HG03378 (cell line): ENCODE data around the gene SCO2.
"Not testable (repeated sequence)": the region's sequence is repeated elsewhere in the genome, so short reads cannot be mapped to it uniquely, and the experiment has no call there.

Source experiments
- ATAC-seq: cut with Tn5 transposase; IDR thresholded peaks from one replicate; pipeline ENCODE4 v1.9.1; 2021; ENCODE audit warnings: mild to moderate bottlenecking, moderate library complexity; ENCODE audit not compliant: unreplicated experiment

Gene SCO2

DNA sequence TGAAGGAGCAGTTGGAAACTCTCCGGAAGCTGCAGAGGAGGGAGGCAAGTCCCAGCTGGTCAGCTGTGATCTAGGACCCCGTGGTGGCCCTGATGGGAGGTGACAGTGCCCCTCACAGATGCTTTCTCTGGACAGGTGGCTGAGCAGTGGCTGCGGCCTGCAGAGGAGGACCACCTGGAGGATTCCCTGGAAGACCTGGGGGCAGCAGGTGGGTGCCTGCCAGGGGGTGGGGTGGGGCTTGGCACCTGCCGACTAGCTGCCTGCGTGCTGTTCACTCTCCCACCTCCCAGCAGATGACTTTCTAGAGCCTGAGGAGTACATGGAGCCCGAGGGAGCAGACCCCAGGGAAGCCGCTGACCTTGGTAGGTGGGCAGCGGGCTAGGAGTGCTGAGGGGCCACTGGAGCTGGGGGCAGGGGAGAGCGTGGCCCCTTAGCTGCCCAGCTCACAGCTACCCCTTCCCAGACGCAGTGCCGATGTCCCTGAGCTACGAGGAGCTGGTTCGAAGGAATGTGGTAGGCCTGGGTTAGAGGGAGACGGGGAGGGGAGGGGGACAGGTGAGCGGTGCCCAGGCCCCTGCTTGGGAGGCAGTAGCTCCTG lies 3.1 kb downstream of the SCO2 start:
- no peak for ATAC-seq

DNA sequence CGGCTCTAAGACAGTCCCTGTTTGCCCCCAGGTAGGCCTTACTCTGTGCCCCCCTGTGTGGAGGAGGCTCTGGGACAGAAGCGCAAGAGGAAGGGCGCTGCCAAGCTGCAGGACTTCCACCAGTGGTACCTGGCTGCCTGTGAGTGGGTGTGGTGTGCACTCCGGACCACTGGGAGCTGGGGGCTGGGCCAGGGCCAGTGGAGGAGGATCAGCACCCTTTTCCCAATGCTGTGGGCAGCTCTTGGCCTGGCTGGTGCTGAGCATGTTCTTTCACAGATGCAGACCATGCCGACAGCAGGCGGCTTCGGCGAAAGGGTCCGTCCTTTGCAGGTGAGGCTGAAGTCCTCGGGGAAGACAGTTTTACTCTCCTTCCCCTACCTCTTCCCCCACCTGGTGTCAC lies 3.7 kb downstream of the SCO2 start:
- no peak for ATAC-seq

DNA sequence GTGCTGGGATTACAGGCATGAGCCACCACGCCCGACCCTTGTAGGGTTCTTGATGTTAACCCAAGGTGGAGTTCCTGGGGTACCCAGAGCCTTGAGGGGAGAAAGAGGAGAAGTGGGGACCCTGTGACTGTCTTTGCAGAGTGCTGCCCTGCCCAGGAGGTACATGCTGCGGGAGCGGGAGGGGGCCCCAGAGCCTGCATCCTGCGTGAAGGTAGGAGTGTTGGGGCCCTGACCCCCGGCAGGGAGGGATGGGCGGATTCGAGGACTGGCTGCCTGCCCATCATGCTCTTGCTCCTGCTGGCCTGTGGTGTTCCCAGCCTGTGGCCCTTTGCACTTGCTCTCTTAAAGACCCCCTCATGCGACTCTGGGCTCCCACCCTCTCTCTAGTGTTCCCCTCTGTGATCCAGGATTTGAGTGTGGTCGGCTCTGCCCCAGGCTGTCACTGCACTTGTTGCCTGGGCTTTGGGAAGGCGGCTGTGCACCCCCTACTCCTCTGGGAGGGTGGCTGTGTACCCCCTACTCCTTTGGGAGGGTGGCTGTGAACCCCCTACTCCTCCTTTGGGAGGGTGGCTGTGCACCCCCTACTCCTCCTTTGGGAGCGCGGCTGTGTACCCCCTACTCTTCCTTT lies 4.5 kb downstream of the SCO2 start:
- no peak for ATAC-seq

DNA sequence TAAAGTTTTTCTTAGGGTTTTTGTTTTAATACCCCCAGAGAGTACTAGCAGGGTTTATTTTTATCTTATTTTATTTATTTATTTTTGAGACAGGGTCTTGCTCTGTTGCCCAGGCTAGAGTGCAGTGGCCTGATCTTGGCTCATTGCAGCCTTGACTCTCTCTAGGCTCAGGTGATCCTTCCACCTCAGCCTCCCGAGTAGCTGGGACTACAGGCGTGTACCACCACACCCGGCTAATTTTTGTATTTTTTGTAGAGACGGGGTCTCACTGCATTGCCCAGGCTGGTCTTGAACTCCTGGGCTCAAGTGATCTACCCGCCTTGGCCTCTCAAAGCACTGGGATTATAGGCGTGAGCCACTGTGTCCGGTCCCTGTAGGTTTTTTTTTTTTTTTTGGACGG lies 5.2 kb downstream of the SCO2 start:
- ATAC-seq: not testable (repeated sequence)

DNA sequence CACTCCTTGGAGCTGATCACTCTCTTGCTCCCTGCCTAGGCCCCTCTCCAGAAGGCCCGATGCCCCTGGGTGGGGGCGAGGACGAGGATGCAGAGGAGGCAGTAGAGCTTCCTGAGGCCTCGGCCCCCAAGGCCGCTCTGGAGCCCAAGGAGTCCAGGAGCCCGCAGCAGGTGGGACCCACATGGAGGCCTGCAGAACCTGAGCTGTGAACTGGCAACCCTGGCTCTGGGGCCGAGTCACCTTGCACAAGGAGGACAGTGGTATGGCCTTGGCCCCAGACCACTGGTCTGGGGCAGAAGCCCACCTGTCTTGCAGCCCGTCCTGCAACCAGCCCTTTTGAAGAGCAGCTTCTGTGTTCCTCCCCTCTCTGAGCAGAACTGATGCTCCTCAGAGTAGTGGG lies 6.2 kb downstream of the SCO2 start:
- ATAC-seq: no peak

DNA sequence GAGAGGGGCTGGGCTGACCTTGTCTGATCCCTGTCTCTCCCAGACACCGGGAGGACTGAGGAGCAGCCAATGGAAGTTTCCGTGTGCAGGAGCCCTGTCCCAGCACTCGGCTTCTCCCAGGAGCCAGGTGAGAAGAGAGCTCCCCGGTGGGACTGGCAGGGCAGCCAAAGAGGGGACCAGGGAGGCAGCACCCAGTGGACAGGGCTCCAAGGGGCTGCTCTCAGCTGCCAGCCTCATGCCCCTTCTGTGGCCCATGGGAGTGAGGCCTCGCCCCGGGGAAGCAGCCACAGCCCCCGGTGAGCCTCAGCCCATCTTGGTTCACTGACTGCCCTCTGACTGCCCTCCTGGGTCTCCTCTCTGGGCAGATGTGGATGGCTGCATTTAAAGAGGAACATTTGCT lies 6.8 kb downstream of the SCO2 start:
- ATAC-seq: no peak

DNA sequence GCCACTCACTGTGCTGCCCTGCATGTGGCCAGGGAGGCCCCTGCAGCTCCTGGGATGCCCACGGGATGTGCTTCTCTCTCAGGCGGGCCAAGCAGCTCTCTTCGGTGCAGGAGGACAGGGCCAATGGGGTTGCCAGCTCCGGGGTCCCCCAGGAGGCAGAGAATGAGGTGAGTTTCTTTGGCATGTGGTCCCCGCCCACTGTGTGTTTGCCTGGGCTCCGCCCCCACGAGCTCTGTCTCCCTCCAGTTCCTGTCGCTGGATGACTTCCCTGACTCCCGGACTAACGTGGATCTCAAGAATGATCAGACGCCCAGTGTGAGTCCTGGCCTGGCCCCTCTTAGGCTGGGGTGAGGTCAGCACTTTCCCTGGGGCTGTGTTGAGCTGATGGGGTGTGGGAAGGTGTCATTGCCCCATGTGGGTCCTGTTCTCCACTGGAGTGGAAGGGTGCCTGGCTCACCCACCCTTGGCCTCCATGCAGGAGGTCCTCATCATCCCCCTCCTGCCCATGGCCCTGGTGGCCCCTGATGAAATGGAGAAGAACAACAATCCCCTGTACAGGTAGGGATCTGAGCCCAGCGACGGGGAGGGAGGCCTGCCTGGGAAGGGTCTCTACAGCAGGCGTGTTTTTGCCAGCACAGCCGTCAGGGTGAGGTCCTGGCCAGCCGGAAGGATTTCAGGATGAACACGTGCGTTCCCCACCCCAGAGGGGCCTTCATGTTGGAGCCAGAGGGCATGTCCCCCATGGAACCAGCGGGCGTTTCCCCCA lies 7.7 kb downstream of the SCO2 start:
- no peak for ATAC-seq

DNA sequence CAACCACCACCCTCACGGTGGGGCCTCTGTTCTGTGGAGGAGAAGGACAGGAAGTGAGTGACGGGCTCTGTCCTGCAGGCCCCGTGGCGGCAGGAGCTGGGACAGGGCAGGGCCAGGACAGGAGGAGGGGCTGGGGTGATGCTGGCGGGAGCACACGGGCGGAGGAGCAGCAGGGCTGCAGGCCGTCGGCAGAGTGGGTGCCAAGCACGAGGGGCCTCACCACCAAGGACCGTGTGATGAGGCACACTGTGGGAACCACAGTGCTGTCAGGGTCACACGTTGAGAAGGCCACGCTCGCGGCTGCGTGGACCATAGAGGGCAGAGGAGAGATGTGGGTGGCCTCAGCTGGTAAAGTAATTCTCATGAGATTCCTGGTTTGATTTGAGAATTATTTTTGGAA lies 8.5 kb downstream of the SCO2 start:
- ATAC-seq: no peak

DNA sequence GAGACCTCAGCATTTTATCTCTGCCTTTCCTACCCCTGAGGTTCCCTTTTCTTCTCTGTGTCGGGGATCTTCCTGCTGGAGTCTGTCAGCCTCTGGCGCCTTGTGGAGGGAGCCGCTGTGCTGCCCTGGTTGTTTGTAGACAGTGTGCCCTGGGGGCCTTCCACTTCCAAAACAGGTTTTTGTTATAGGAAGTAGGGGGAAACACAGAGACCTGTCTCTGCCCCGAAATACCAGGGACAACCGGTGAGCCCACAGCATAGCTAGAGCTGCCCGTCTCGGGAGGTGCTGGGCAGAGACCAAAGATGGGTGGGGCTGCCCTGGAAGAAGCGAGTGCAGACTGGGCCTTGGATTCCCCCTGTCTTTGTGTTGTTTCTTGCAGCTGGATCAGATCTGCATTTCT lies 9.3 kb downstream of the SCO2 start:
- ATAC-seq: no peak

DNA sequence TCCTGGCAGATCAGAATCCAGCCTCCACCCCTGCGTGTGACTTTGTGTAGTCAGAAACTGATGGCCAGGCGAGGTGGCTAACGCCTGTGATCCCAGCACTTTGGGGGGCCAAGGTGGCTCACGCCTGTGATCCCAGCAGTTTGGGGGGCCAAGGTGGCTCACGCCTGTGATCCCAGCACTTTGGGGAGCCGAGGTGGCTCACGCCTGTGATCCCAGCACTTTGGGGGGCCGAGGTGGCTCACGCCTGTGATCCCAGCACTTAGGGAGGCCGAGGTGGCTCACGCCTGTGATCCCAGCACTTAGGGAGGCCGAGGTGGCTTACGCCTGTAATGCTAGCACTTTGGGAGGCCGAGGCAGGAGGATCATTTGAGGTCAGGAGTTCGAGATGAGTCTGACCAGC lies 12.2 kb downstream of the SCO2 start:
- ATAC-seq: no peak

DNA sequence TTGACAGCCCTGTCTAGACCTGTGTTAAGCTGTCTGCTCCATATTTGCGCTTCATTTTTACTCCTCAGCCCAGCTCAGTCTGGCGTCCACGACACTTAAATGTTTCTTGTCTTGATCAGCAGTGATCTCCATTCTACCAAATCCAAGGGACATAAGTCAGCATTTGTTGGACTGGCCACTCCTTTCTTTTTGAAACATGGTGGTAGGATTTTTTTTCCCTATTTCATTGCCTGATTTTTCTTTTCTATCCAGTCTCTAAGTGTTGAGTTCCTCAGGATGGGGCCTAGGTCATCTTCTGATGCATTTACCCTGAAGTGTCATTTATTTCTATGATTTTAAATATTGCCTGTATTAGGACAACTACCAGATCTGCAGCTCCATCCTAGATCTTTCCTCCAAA lies 16.5 kb downstream of the SCO2 start:
- no peak for ATAC-seq

DNA sequence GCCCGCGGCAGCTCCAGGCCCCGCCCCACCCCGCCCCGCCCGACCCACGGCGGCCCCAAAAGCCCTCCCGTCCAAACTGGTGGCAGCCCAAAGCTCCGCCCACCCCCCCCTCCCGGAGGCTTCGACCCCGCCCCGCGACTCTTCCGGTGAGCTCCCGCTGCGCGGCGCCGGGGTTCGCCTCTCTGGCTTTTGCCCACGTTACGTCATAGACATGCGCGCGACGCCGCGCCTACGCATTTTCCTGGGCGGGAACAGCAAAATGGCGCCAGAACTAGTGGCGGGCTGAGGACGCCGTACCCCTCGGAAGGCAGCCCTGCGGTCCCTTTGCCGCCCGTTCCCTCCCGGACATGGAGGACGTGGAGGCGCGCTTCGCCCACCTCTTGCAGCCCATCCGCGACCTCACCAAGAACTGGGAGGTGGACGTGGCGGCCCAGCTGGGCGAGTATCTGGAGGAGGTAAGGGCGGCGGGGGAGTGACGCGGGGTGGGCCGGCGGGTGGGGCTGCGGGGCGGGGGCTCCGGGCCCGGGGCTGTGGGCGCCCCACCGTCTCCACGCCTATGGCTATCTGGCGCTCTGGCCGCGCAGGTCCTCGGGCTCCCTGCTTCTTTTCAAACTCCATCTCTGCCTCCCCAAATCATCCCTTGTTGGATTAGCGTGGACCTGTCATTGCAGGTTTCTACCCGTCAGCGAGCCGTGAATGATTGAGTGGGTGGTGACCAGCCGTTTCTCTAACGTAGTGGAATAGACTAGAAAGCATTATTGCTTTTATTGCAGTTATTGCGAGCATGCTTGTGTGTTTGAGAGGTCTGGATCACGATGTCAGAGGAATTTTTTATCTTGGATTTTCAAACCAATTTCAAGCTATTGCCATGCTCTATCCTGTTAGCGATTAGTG lies 17.2 kb downstream of the SCO2 start, which contains the start of gene NCAPH2:
TSS of gene NCAPH2 (plus strand) at position 234 of the 894 bp plus-strand sequence. CDS start at position 348, 114 bp downstream.
- ATAC-seq: peak; percentile 62

DNA sequence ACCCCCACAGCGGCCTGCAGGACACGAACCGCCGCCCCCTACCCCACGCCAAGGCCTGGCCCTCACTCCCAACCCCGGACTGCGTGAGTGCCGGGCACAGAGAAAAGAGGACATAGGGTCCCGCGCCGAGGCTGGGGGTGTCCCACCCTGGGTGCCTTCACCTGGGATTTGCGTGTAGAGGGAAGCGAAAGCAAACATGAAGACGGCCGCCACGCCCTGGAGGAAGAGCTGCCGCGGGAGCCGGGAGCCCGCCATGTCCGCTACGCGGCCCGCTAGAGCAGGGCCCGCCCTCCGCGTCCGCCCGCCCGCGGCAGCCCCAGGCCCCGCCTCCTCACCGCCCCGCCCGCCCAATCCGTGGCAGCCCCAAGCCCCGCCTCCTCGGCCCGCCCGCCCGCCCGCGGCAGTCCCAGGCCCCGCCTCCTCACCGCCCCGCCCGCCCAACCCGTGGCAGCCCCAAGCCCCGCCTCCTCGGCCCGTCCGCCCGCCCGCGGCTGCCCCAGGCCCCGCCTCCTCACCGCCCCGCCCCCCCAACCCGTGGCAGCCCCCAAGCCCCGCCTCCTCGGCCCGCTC lies 17.9 kb downstream of the SCO2 start, which contains the start of gene LMF2:
TSS of gene LMF2 (minus strand) at position 282 of the 570 bp plus-strand sequence. CDS start at position 255, 27 bp downstream.
- ATAC-seq: peak; percentile 32

DNA sequence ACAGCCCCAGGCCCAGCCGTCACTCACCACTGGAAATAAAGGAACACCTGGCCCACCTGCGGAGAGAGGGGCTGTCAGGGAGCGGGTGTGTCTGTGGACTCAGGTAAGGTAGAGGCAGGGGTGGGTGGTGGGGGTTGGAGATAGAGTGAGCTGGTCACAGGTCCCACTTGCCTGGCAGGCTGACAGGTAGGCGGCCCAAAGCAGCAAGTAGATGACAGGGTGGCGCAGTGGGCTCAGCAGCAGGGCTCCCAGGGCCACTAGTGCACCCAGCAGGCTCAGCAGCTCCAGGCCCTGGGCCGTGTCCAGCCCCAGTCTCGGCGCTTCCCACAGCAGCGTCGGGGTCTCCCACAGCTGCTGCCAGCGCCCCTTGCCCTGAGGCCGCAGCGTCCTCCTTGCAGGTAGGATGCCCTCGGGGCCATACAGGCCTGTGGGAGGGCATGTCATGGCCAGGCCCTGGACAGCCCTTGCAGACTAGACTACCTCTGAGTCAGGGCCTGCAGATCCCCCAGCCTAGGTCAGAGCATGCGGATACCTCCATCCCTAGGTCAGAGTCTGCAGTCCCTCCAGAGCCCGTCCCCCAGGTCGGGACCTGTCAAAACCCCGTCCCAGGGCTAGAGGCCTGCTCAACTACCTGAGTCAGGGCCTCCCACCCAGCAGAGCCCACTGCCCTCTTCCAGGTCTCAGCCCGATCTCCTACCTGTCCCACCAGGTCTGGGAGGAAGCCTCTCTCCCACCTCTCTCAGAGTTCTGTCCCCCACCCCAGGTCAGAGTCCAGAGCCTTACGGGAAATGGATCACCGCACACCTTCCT lies 18.6 kb downstream of the SCO2 start:
- ATAC-seq: peak; percentile 8

DNA sequence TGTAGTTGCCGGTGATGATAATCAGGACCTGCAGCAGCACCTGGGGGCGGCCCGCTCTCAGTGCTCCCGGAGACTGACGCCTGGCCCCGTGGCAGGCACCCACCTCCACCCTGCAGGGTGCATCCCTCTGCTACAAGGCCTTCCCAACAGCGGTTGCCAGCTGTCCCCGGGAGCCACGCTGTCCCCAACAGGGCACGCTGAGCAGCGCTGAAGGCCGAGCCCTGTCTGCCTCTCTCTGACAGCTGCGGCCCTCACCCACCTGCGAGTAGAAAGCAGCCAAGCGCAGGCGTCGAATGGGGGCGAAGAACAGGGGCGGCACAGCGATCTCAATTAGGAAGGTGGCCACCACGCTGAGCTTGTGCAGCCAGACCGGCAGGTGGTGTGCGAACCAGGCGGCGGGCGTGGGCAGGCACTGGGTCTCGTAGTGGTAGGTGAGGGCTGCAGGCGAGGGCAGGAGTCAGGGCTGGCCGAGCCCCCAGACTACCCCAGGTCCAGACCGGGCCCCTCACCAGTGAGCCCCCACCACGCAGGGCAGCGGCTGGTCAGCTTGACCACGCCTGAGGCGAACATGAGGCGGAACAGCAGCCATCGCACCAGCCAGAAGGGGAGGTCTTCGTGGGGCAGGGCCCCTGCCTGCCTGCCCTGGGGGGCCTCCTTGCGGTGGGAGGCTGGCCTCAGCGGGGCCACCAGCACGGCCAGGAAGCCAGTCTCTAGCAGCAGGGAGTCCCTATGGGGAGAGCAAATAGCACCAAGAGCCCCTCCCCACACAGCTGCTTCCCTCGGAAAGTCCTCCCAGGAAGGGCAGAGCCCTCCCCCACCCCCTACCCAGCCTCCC lies 19.4 kb downstream of the SCO2 start:
- no peak for ATAC-seq

DNA sequence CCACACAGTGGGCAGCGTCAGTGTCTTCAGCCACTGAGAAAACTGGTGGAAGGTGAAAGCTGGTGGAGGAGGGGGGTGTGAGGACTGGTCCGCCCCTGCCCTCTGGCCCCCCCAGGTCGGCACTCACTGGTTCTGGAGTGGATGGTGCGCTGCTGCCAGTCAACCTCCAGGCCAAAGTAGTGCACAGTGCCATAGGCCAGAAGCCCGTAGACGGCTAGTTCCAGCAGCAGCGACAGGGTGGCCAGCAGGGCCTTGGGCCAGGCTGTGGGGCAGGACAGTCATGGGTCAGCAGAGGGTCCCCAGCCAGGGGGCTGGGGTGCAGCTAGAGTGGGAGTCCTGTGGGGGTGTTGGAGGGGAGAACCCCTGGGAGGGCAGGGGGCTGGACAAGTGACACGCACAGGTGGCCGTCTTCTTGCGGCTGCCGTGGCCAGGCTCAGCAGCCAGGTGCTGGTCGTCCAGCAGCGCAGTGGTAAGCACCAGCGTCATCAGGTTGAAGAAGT lies 20.1 kb downstream of the SCO2 start:
- ATAC-seq: no peak

DNA sequence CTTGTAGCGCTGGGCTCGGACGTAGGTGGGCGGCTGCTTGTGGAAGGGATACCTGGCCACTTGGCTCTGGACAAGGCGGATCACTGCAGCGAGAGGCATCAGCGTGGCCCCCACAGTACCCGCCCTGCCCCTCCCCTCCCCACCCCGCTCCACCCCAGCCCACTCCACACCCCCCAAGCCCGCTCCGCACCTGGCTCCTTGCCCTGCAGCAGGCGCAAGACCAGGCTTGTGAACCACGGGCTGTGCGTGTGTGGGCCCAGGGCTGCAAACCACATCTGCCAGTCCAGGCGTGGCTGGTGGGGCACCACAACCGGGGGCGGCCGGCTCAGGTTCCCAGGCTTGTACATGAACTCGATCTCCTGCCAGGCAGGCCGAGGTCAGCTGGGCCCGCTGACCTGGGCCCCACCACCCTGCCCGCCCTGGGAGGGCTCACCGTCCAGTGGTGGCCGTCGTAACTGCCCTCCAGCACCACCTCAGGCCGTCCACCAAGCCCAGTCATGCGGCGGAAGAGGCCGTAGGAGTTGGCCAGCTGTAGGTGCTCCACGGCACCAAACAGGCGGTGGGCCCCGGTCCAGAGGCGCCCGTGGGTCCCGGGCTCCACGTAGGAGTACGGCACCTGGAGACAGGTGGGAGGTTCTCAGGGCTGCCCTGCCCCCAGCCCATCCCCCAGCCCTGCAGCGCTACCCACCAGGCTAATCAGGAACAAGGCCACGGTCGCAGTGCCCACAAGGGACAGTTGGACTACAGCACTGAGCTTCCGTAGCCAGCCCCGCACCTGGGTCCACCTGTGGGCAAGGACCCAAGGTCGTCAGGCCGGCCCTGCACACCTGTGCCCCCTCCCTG lies 20.8 kb downstream of the SCO2 start:
- ATAC-seq: no peak
